Activated CD8-positive, alpha-beta T cell treated with anti-CD3 and anti-CD28 coated beads, Interleukin-2, amount 10 ng/mL, durations not matched to agents 7 days and 5 days (primary cell): ENCODE measurements around the gene LIME1. TPM values are rescaled to one million over a fixed set of nuclear protein-coding genes. Genes with fewer than 3 reads are reported as not detected.
A peak's percentile ranks its signal among the peaks of the same experiment; 100 is the strongest.

Source experiments
- ATAC-seq: fragments of 150-1000 bp; cut with Tn5 transposase; one replicate; pipeline ENCODE4 v1.10.0; 2021; ENCODE audit warnings: moderate library complexity
- CTCF ChIA-PET: fragments of 350-600 bp; sonication (Branson Sonifier 250); formaldehyde crosslinking; loops from one replicate; lab custom pipeline; 2021; ENCODE audit warnings: antibody characterized with exemption; lab: Charles Lee
- POLR2A ChIA-PET: fragments of 350-600 bp; sonication (Branson Sonifier 250); formaldehyde crosslinking; loops from one replicate; lab custom pipeline; 2021; ENCODE audit warnings: antibody characterized with exemption; lab: Charles Lee
- DNase-seq: peaks from one replicate; pipeline ENCODE4 v3.0.0-alpha.2; 2020
- H3K27ac Mint-ChIP-seq: one replicate; pipeline ENCODE4 v1.8.0; 2021; ENCODE audit warnings: mild to moderate bottlenecking, mixed read lengths
- H3K27me3 Mint-ChIP-seq: one replicate; pipeline ENCODE4 v1.8.0; 2021; ENCODE audit warnings: low read depth, mixed read lengths
- H3K36me3 Mint-ChIP-seq: one replicate; pipeline ENCODE4 v1.8.0; 2021; ENCODE audit warnings: low read depth, mixed read lengths
- H3K4me1 Mint-ChIP-seq: one replicate; pipeline ENCODE4 v1.8.0; 2021; ENCODE audit warnings: low read depth, mixed read lengths
- H3K4me3 Mint-ChIP-seq: one replicate; pipeline ENCODE4 v1.8.0; 2021; ENCODE audit warnings: mild to moderate bottlenecking, mixed read lengths
- H3K9me3 Mint-ChIP-seq: one replicate; pipeline ENCODE4 v1.8.0; 2022; ENCODE audit warnings: mixed read lengths; ENCODE audit not compliant: insufficient read depth
- total RNA-seq, 2 experiments: library from RNA; stranded (reverse); gene quantifications; one replicate each; pipeline ENCODE4 v1.2.3, GENCODE V29; 2021

Gene LIME1
- total RNA-seq, 2 experiments from 2014 or later, result 163 to 165 TPM

DNA sequence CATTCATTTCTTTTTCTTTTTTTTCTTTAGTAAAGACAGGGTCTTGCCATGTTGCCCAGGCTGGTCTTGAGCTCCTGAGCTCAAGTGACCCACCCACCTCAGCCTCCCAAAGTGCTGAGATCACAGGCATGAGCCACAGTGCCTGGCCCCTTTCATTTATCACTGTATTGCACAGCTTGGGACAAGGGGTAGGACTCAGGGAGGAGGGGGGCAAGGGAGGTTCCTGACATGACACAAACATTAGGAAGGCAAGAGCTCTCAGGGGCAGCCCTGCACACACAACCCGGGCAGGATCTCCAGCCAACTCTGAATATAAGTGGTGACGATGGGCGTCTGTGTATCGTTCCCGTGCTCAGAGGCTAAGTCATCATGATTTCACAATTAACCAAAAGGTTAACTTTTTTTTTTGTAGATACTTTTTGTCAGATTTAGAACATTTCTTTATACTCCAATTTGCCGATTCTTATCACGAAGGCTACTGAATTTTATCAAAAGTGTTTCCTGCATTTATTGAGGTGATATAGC, 23.0 kb downstream of the LIME1 start:
- CTCF ChIA-PET, result interaction anchor here (2.1 kb wide), 1 partner anchor 26 kb away, joined by 8 read pairs; no protein-coding TSS in a partner anchor
- ATAC-seq (no peak), DNase-seq (no peak)
- Mint-ChIP-seq H3K36me3 (no peaks in the 10 kb centered on the region), H3K4me1 (peaks cover 22% of the 10 kb centered on the region), H3K27me3 (peaks cover 28% of the 10 kb centered on the region), H3K9me3 (no peaks in the 10 kb centered on the region), H3K27ac (no peak overlapping the region), H3K4me3 (no peak overlapping the region)
- POLR2A ChIA-PET, result interaction anchor here (0.6 kb wide), 1 partner anchor 238 kb away, joined by 3 read pairs; no protein-coding TSS in a partner anchor

DNA sequence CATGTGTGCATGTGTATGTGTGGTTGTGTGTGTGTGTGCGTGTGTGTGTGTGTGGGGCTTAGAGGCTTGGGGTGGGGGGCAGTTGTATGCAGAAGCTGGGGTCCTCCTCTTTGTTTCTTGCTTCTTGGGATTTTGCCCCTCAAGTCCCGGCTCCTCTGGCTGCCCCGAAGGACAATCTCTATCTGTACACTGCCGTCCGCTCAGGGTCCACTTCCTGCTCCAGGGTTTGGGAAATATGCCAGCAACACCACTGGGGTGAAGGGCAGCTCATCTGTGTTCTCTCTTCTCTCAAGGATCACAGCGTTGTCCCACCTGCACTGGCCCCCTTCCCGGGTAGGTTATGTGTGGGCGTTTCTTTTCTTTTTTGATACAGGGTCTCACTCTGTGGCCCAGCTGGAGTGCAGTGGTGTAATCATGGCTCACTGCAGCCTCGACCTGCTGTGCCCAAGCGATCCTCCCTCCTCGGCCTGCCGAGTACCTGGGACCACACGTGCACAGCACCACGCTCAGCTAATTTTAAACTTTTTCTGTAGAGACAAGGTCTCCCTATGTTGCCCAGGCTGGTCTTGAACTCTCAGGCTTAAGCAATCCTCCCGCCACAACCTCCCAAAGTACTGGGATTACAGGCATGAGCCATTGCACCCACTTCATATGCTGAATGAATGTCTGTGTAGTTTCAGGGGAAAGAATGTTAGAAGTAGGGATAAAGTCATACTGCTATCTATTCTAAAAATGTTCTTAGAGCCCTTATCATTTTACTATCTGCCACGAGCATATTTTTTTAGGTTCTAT, 28.8 kb downstream of the LIME1 start:
- H3K27ac Mint-ChIP-seq, result peak overlapping the region; percentile 25
- H3K4me3 Mint-ChIP-seq, result no peak overlapping the region
- H3K9me3 Mint-ChIP-seq, result no peaks in the 10 kb centered on the region
- ChIA-PET POLR2A (no interaction called here), CTCF (no interaction called here)
- no peaks in the 10 kb centered on the region for H3K36me3 Mint-ChIP-seq
- no peaks in the 10 kb centered on the region for H3K4me1 Mint-ChIP-seq
- peaks cover 12% of the 10 kb centered on the region for H3K27me3 Mint-ChIP-seq
- ATAC-seq (no peak), DNase-seq (no peak)

DNA sequence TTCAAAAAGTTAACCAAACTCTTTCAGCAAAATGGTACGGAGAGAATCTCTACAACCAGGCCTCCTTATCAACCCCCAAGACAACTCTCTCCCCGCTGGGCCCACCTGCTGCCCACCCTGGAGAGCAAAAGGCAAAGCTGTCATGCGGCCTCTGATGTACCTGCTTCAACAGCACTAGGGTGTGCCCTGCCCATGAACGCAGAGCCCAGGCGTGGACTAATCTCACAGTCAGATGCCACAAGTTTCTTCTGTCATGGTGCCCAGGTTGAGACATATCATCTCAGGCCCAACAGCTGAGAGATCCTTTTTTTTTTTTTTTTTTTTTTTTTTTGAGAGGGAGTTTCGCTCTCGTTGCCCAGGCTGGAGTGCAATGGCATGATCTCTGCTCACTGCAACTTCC, 29.4 kb downstream of the LIME1 start:
- ChIA-PET CTCF (no interaction called here), POLR2A (no interaction called here)
- Mint-ChIP-seq H3K4me3 (no peak overlapping the region), H3K36me3 (no peaks in the 10 kb centered on the region), H3K27me3 (peaks cover 12% of the 10 kb centered on the region), H3K27ac (no peak overlapping the region), H3K4me1 (no peaks in the 10 kb centered on the region), H3K9me3 (no peaks in the 10 kb centered on the region)
- ATAC-seq (no peak), DNase-seq (no peak)

DNA sequence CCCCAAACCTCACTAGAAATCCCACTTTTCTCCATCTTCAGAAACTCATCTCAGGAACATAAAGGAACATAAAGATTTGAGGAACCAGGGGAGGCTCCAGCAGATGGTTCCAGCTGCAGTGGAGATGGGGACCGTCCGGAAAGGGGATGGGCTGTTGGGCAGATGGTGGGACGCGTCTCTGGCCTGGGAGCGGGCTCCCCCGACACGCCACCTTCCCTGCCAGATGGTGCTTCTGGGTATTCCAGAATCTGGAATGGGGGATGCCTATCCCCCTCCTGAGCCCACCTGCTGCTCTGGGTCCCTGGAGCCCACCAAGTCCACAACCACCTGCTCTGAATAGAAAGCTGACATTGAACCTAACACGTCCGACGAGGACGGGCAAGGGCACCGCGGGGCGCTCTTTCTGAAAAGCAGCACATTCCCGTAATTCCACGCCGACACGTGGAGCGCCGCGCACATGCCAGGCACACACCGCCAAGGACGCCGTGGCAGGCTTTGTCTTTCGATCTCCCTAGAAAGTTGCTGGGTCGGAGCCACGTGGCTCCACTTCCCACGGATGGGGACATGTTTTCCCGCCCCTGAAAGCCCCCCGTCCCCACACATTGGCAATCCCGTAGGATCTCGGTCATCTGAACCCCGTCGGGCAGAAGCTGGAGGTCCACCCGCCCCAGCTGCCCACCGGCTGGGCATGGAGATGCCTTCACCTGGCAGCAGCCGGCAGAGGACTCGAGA, 30.4 kb downstream of the LIME1 start:
- H3K9me3 Mint-ChIP-seq, result no peaks in the 10 kb centered on the region
- H3K36me3 Mint-ChIP-seq, result no peaks in the 10 kb centered on the region
- no peak overlapping the region for H3K27ac Mint-ChIP-seq
- H3K4me3 Mint-ChIP-seq, result no peak overlapping the region
- ChIA-PET CTCF (interaction anchor here (0.8 to 1.0 kb wide), 2 partner anchors 9 to 12 kb away, joined by 3 read pairs; no protein-coding TSS in a partner anchor), POLR2A (no interaction called here)
- ATAC-seq (no peak), DNase-seq (no peak)
- H3K27me3 Mint-ChIP-seq, result peaks cover 11% of the 10 kb centered on the region
- H3K4me1 Mint-ChIP-seq, result no peaks in the 10 kb centered on the region

DNA sequence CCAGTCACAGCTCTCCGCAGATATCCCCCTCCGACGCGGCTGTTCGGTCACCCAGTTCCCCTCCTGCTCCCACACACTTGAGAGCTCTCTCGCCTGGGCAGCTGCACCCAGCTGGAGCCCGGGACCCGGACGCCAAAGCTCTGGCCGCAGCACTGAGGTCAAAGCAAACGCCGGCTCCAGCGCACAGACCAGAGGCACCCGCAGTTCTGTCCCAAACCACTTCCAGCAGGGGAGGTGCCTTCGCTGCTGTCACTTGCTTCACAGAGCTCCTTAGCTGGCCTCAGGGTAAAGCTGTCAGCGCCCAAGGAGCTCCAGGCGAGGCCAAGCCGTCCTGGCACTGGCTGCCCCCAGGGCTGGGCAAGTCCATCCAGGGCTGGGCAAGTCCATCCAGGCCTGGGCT, 31.0 kb downstream of the LIME1 start:
- CTCF ChIA-PET, result interaction anchor here (1.0 to 1.7 kb wide), 2 partner anchors 9 to 17 kb away, joined by 3 to 4 read pairs; no protein-coding TSS in a partner anchor
- no peak overlapping the region for H3K27ac Mint-ChIP-seq
- H3K9me3 Mint-ChIP-seq, result no peaks in the 10 kb centered on the region
- no peaks in the 10 kb centered on the region for H3K36me3 Mint-ChIP-seq
- DNase-seq (no peak), ATAC-seq (no peak)
- H3K4me1 Mint-ChIP-seq, result no peaks in the 10 kb centered on the region
- peaks cover 5% of the 10 kb centered on the region for H3K27me3 Mint-ChIP-seq
- POLR2A ChIA-PET, result no interaction called here
- H3K4me3 Mint-ChIP-seq, result no peak overlapping the region

DNA sequence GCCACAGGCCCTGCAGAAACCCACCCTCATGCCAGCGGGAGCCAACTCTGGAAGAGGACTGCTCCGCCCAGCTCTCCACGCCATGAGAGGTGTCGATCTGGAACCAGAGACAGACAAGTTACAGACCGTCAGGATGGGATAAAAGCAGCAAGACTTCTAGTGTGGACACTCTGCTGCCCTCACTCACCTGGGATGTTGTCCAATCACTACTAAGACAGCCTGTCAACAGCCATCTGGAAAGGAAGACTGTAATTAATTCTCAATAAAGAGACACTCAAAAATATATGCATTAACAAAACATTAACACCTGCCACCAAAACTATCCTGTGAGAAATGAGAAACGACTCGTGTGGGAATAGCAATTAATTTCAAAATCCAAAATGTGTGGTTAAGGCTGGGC, 31.4 kb downstream of the LIME1 start:
- no peaks in the 10 kb centered on the region for H3K36me3 Mint-ChIP-seq
- no peaks in the 10 kb centered on the region for H3K9me3 Mint-ChIP-seq
- H3K4me3 Mint-ChIP-seq, result no peak overlapping the region
- no peaks in the 10 kb centered on the region for H3K4me1 Mint-ChIP-seq
- ChIA-PET CTCF (interaction anchor here (1.0 to 1.7 kb wide), 2 partner anchors 8 to 17 kb away, joined by 3 to 4 read pairs; no protein-coding TSS in a partner anchor), POLR2A (interaction anchor here (0.6 kb wide), 1 partner anchor 32 kb away, joined by 3 read pairs; no protein-coding TSS in a partner anchor)
- DNase-seq (no peak), ATAC-seq (no peak)
- no peak overlapping the region for H3K27ac Mint-ChIP-seq
- H3K27me3 Mint-ChIP-seq, result peaks cover 3% of the 10 kb centered on the region

DNA sequence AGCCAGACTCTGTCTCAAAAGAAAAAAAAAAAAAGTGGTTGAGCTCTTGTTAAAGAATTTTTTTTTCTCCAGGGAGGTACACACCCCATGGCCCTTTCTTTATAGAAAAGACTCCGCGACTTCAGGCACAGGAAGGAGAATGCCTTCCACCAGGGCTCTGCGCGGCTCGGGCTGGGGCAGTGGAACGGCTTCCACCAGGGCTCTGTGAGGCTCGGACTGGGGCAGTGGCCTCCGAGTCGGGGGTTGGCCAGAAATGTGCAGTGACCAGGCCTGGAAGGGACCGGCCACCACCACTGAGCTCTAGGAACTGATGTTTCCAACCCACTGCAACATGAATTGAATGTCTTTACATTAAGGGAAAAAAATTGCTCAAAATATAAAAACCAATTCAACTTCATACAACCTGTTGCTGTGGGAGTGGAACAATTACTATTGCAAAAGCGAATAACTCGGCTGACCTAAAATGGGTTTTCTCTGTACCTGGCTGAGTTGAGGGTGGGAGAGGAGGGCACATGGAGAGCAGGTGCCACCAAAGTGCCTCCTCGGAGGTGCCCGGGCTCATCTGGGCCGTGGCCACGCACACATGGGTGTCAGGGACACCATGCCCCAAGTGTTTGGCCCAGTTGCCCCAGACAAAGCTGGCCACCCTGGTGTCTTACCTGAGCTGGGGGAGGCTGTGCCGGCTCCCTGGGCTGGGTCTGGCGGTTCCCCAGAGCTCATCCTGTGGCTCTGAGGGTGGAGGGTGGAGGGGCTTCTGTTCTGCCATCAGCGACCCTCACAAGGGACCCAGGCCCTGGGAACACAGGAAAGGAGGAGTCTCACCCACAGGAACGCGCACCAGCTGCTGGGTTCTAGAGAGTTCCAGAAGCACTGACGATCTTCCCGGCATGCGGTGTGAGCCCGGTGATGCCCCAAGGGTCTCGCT, 32.4 kb downstream of the LIME1 start:
- no peak overlapping the region for H3K4me3 Mint-ChIP-seq
- no peaks in the 10 kb centered on the region for H3K27me3 Mint-ChIP-seq
- no peaks in the 10 kb centered on the region for H3K4me1 Mint-ChIP-seq
- no peaks in the 10 kb centered on the region for H3K9me3 Mint-ChIP-seq
- H3K27ac Mint-ChIP-seq, result no peak overlapping the region
- DNase-seq (no peak), ATAC-seq (no peak)
- no peaks in the 10 kb centered on the region for H3K36me3 Mint-ChIP-seq
- CTCF ChIA-PET, result interaction anchor here (0.9 to 1.9 kb wide), 3 partner anchors 16 to 187 kb away, joined by 3 to 5 read pairs (median 4); no protein-coding TSS in a partner anchor
- POLR2A ChIA-PET, result interaction anchor here (0.6 kb wide), 2 partner anchors 33 to 137 kb away, joined by 3 read pairs; no protein-coding TSS in a partner anchor

DNA sequence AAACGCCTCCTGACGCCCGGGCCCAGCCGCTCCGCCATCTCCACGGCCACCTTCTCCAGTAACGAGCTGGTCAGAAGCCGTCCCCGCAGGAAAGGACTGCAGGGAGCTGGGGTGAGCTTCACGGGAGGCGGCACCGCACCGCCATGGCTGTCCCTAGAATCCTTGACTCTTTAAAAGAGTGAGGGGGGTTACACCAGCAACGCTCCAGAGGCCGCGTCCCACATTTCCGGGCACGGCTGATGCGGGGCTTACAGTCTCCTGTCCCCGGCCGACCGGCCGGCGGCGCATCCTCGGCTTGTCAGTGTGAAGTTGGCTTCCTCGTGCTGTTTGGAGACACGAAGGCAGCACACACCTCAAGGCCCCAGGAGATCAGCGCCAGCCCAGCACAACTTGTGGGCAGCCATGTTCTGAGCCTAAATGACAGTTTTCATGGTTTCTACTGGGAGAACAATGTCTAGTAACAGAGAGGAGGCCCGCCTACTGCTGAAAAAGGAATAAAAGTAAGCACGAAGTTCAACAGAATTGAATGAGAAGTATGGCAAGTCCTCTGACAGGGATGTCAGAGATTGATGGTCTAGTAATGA, 33.5 kb downstream of the LIME1 start:
- H3K27ac Mint-ChIP-seq, result no peak overlapping the region
- no peak for DNase-seq
- no peaks in the 10 kb centered on the region for H3K4me1 Mint-ChIP-seq
- no peaks in the 10 kb centered on the region for H3K9me3 Mint-ChIP-seq
- H3K4me3 Mint-ChIP-seq, result no peak overlapping the region
- POLR2A ChIA-PET, result no interaction called here
- no peaks in the 10 kb centered on the region for H3K36me3 Mint-ChIP-seq
- CTCF ChIA-PET, result interaction anchor here (0.9 to 1.9 kb wide), 2 partner anchors 16 to 188 kb away, joined by 3 to 5 read pairs; no protein-coding TSS in a partner anchor
- no peaks in the 10 kb centered on the region for H3K27me3 Mint-ChIP-seq
- ATAC-seq, result no peak

DNA sequence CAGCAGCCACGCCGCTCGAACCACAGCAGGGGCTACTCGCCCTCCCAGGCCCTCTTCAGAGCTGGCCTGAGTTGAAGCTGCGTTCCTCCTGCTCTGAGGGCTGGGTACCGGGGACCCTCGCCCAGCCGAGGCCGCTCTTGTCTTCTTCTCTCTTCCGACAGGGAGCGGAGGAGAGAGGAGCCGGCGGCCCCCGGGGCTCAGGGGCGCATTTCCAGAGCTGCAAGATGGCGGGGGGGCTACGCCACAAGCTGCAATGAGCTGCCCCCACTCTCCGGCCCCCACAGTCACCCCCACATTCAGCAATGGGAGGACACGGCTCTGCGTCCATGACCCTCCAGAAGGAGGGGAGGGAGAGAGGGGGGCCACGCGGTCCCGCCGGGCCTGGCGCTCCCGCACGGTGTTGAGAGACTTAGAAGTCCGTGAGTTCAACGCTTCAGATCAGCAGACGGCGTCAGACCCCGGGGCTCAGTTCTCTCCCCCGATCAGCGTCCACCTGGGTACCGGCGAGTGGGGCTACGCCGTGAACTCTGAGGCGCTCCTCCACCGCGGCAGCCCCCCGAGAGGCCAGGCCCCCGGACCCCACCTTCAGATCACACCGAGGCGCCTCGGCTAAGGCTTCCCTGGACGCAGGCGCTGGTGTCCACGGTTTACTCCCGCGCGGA, 34.7 kb downstream of the LIME1 start:
- H3K4me1 Mint-ChIP-seq, result no peaks in the 10 kb centered on the region
- DNase-seq, result no peak
- no peaks in the 10 kb centered on the region for H3K36me3 Mint-ChIP-seq
- ATAC-seq, result no peak
- H3K27me3 Mint-ChIP-seq, result no peaks in the 10 kb centered on the region
- POLR2A ChIA-PET, result no interaction called here
- H3K4me3 Mint-ChIP-seq, result no peak overlapping the region
- no peaks in the 10 kb centered on the region for H3K9me3 Mint-ChIP-seq
- CTCF ChIA-PET, result no interaction called here
- H3K27ac Mint-ChIP-seq, result no peak overlapping the region

DNA sequence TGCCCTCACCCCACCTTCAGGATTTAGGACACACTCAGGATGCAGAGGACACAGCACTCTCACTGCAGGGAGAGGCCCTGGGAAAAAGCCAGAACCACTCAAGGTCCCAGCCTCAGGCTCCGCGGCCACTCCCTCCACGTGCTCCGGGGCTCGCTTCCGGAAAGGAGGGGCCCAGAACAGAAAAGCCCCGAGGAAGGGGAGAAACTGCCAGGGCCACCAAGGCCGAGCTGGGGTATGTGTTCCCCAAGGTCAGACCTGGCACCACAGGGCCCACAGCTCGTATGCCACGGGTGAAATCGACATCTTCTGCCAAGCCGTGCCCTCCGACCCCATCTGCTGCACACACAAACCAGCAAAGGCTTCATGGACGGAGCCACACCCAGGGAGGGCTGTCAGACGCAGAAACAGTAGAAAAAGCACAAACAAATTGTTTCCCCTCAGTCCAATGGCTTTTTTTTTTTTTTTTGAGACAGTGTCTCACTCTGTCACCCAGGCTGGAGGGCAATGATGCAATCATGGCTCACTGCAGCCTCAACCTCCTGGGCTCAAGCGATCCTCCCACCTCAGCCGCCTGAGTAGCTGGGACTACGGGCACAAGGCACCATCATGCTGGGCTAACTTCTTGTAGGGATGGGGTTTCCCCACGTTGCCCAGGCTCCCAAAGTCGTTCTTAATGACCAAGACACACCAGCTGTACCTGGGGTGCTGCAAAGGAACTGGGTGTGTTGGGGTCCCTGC, 36.5 kb downstream of the LIME1 start:
- ChIA-PET POLR2A (no interaction called here), CTCF (no interaction called here)
- Mint-ChIP-seq H3K4me3 (no peak overlapping the region), H3K27ac (no peak overlapping the region), H3K36me3 (no peaks in the 10 kb centered on the region), H3K9me3 (no peaks in the 10 kb centered on the region), H3K4me1 (no peaks in the 10 kb centered on the region), H3K27me3 (no peaks in the 10 kb centered on the region)
- DNase-seq (no peak), ATAC-seq (no peak)
